ENCODE data around the gene TP53I13. TPM values are rescaled to one million over a fixed set of nuclear protein-coding genes. Genes with fewer than 3 reads are reported as not detected.

The TP53I13 gene
- total and polyA plus RNA-seq, 2 of the 13 experiments (the other 11 are each of a cell fraction or from before 2014, with no cell fraction given), result 16.9 to 25.7 TPM

GRCh38 chr17:29568331-29569244 is at the start of gene TP53I13 (continued):
- TF ChIP-seq CENPBD1 (CRISPR knock-in tag; IDR thresholded peaks at IDR 0.05; ENCODE audit: borderline replicate concordance, low read depth), result no peak
- TF ChIP-seq XBP1 (CRISPR knock-in tag; IDR thresholded peaks at IDR 0.05), result no peak
- no peak for TF ChIP-seq GLMP (CRISPR knock-in tag; IDR thresholded peaks at IDR 0.05; ENCODE audit: borderline replicate concordance)
- TF ChIP-seq TFE3 (CRISPR knock-in tag; IDR thresholded peaks at IDR 0.05), result no peak
- no peak for TF ChIP-seq HOXD1 (CRISPR knock-in tag; IDR thresholded peaks at IDR 0.05)
- TF ChIP-seq RBAK (CRISPR knock-in tag; IDR thresholded peaks at IDR 0.05), result 0 out of 2 replicates have a peak, but pooled peaks have one; percentile 13
- no peak for TF ChIP-seq TEF (CRISPR knock-in tag; IDR thresholded peaks at IDR 0.05)
- no peak for TF ChIP-seq ATF1 (CRISPR knock-in tag; IDR thresholded peaks at IDR 0.05)

All from HepG2 (cell line).